Measurements from ENCODE around the gene ZBTB7A. TPM values are rescaled to one million over a fixed set of nuclear protein-coding genes. Genes with fewer than 3 reads are reported as not detected.

Gene ZBTB7A
- total RNA-seq, 3 donors from 2014 or later, result 29.0 to 38.7 (median 29.8) TPM

DNA sequence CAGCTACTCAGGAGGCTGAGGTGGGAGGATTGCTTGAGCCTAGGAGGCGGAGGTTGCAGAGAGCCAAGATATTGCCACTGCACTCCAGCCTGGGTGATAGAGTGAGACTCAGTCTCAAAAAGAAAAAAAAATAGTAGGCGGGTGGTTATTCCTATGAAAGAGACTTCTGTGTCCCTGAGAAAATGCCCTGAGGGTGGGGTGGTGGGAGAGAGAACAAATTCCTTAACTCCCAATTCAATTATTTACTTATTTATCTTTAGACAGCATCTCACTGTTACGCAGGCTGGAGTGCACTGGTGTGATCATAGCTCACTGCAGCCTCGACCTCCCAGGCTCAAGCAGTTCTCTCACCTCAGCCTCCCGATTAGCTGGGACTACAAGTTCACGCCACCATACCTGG is 71.1 kb downstream of the ZBTB7A start:
- no peak for DNase-seq (ENCODE audit: low spot score in 2 of 2)
- no peak overlapping the region for H3K27ac ChIP-seq
- intact Hi-C loops (cut with DNase I; ENCODE audit: low total_unique reads), result no loop called here
- H3K9me3 ChIP-seq, result no peaks in the 10 kb centered on the region
- H3K36me3 ChIP-seq, result no peaks in the 10 kb centered on the region
- H3K4me3 ChIP-seq, result no peak overlapping the region
- no peaks in the 10 kb centered on the region for H3K27me3 ChIP-seq
- TF ChIP-seq POLR2AphosphoS5 (IDR thresholded peaks at IDR 0.05) (no peak), POLR2A (IDR thresholded peaks at IDR 0.05) (no peak)
- TF ChIP-seq, protein P1, sequence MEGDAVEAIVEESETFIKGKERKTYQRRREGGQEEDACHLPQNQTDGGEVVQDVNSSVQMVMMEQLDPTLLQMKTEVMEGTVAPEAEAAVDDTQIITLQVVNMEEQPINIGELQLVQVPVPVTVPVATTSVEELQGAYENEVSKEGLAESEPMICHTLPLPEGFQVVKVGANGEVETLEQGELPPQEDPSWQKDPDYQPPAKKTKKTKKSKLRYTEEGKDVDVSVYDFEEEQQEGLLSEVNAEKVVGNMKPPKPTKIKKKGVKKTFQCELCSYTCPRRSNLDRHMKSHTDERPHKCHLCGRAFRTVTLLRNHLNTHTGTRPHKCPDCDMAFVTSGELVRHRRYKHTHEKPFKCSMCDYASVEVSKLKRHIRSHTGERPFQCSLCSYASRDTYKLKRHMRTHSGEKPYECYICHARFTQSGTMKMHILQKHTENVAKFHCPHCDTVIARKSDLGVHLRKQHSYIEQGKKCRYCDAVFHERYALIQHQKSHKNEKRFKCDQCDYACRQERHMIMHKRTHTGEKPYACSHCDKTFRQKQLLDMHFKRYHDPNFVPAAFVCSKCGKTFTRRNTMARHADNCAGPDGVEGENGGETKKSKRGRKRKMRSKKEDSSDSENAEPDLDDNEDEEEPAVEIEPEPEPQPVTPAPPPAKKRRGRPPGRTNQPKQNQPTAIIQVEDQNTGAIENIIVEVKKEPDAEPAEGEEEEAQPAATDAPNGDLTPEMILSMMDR (IDR thresholded peaks at IDR 0.05), result no peak
- H3K4me1 ChIP-seq, result no peaks in the 10 kb centered on the region

Other genes with a start within 250 kb of the ZBTB7A start
- under 1 TPM in 1 of 3 donors, not detected in 2; 0.98 TPM for gene ZFR2, start 197.9 kb downstream of the ZBTB7A start, total RNA-seq
- gene ATCAY, start 186.2 kb downstream of the ZBTB7A start, total RNA-seq, result under 1 TPM in 1 of 3 donors, not detected in 2; 0.73 TPM
- under 1 TPM in 2 of 3 donors, not detected in 1; 0.73 to 0.98 TPM for gene NMRK2, start 133.8 kb downstream of the ZBTB7A start, total RNA-seq
- 10 to 100 TPM; 60.3 to 68.6 (median 62.6) TPM for gene DAPK3, start 95.8 kb downstream of the ZBTB7A start, total RNA-seq
- gene EEF2, start 81.4 kb downstream of the ZBTB7A start, total RNA-seq, result 1,000 to 10,000 TPM; 1,628 to 2,598 (median 1,993) TPM
- gene PIAS4, start 59.2 kb downstream of the ZBTB7A start, total RNA-seq, result 10 to 100 TPM in 2 of 3 donors, 1 to 10 TPM in 1; 9.4 to 17.0 (median 15.7) TPM
- 10 to 100 TPM; 50.8 to 72.8 (median 64.5) TPM for gene MAP2K2, start 57.2 kb upstream of the ZBTB7A start, total RNA-seq
- gene CREB3L3, start 86.7 kb upstream of the ZBTB7A start, total RNA-seq, result not detected
- 10 to 100 TPM; 21.5 to 29.8 (median 25.6) TPM for gene SIRT6, start 115.7 kb upstream of the ZBTB7A start, total RNA-seq
- gene ANKRD24, start 115.8 kb upstream of the ZBTB7A start, total RNA-seq, result 1 to 10 TPM in 1 of 3 donors, under 1 TPM in 2; 0.80 to 3.2 (median 0.98) TPM
- gene EBI3, start 162.6 kb upstream of the ZBTB7A start, total RNA-seq, result 10 to 100 TPM in 1 of 3 donors, 1 to 10 TPM in 1, under 1 TPM in 1; 0.66 to 12.6 (median 8.2) TPM
- 10 to 100 TPM; 18.9 to 24.6 (median 24.4) TPM for gene YJU2, start 180.2 kb upstream of the ZBTB7A start, total RNA-seq
- not detected for gene SHD, start 212.4 kb upstream of the ZBTB7A start, total RNA-seq
- not detected for gene TMIGD2, start 235.5 kb upstream of the ZBTB7A start, total RNA-seq
- under 1 TPM in 1 of 3 donors, not detected in 2; 0.88 TPM for gene FSD1, start 237.7 kb upstream of the ZBTB7A start, total RNA-seq